H54 (cell line): ENCODE measurements around the gene LST1.
"Not testable (repeated sequence)": the region's sequence is repeated elsewhere in the genome, so short reads cannot be mapped to it uniquely, and the experiment has no call there.

Experiments
- DNase-seq: peaks from one replicate; pipeline ENCODE4 v3.0.0; 2011; ENCODE audit warnings: low spot score, mixed read lengths; ENCODE audit not compliant: insufficient read length
- FAIRE-seq: peaks from 3 replicates; lab custom pipeline; 2011; peaks lifted over from hg19 to GRCh38; lab: Jason Lieb, UNC
- POLR2A ChIP-seq: IDR thresholded peaks from 2 replicates; pipeline ENCODE4 v1.6.1; 2011; ENCODE audit warnings: low read depth, mild to moderate bottlenecking, low read length

The LST1 gene

DNA sequence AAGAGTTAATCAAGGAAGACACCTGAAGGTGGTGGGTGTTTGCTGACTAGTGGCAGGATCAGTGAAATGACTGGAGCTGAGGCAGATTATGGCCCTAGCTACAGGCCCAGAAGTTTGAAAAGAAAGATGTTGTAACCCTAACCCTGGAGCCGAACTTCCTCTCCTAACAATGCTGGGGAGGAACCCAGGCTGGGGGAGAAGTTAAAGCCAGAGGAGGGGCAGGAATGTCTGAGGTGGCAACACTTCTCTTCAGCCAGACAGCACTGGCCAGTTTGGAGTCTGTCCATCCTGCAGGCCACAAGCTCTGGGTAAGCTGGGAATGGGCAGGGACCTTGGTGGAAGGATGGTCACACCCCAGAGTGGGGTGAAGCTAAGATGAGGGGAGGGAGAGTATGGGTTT is at the start of gene LST1:
TSS of gene LST1 (plus strand) at position 270 of the 400 bp plus-strand sequence. CDS start 1,023 bp downstream, outside the sequence.
- DNase-seq (no peak), FAIRE-seq (no peak)
- no peak for TF ChIP-seq POLR2A

DNA sequence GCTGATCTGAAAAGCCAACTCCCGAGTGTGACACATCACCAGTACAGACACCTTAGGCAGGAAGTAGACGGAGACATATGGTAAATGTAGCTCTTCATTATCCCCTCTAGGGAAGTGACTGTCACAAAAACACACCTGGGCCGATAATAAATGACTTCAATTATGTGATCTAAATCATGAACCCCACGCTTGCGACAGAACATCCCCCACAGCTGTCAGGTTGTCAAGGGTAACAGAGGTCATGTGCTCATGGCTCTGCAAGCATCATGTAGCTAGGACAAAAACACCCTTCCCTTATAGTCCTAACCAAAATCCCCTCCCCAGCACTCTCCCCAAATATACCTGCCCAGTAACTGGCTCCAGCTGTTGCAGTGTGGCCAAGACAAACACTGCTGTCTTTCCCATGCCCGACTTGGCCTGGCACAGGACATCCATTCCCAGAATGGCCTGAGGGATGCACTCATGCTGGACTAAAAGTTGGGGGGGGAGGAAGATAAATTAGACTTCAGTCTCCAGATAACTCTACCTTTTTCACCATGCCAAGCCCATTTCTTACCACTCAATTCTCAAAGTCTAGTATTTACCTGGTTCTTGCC is 47.2 kb upstream of the LST1 start:
- FAIRE-seq: no peak

DNA sequence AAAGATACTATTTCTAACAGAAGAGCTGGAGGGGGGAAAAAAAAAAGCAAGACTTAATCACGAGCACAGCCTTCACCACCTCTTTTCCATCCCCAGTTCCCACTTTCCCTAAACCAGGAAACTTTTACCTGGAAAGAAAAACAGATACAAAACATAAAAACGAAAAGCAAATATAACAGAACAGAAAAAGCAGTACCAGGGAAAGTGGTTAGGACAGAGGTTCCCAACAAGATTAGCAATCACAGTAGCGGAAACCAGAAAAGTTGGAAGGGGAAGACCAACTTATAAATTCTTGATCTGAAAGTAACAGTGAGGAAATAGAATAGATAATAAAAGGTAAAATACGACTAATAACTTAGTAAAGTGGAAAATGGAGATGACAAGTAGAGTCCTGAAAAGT is 45.4 kb upstream of the LST1 start:
- no peak for FAIRE-seq
- no peak for DNase-seq
- no peak for TF ChIP-seq POLR2A

More for the DNA sequence above, 47.2 kb upstream of the LST1 start:
- TF ChIP-seq POLR2A: no peak
- DNase-seq: no peak

DNA sequence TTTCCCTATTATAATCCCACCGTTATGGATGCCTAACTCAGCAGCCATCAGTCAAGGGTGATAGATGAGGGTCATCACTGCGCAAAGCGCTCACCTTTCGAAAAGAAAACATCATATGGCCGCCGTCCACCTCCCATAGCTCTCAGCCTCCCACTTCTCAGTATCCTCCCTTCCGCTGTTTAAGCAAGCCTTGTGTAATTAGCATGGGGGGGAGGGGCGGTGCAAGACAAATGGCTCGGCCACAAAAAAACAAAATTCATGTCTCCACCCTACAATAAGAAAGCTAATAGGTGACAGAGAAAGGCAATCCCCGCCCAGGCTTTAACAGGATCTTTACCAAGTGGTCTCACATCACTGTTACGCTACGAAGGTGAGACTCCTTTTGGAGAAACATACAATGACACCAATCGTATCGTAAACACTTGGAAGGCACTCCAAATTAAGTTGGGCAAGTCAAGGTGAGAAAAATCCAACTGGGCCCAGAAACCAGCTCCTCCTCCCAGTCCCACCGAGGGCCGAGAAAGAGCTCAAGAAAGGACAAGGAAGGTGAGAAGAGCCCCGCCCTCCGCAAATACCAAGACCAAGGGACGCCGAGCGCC is 44.9 kb upstream of the LST1 start:
- FAIRE-seq: no peak
- DNase-seq: no peak
- TF ChIP-seq POLR2A: no peak

- peak; percentile 6 for FAIRE-seq
- TF ChIP-seq POLR2A: peak; percentile 80
- DNase-seq: peak; percentile 81
These were observed 44.2 kb upstream of the LST1 start, which contains the start of gene DDX39B for GRCh38 chr6:31541658-31542521. Gene DDX39B, minus strand, starts transcription at chr6:31542003. Its CDS starts 1,471 bp downstream, at chr6:31540532.

- DNase-seq (no peak), FAIRE-seq (no peak)
- no peak for TF ChIP-seq POLR2A
These were observed 42.4 kb upstream of the LST1 start for GRCh38 chr6:31543639-31544038.

- no peak for FAIRE-seq
- no peak for DNase-seq
- TF ChIP-seq POLR2A: no peak
These were observed 41.4 kb upstream of the LST1 start for GRCh38 chr6:31544676-31545075.

DNA sequence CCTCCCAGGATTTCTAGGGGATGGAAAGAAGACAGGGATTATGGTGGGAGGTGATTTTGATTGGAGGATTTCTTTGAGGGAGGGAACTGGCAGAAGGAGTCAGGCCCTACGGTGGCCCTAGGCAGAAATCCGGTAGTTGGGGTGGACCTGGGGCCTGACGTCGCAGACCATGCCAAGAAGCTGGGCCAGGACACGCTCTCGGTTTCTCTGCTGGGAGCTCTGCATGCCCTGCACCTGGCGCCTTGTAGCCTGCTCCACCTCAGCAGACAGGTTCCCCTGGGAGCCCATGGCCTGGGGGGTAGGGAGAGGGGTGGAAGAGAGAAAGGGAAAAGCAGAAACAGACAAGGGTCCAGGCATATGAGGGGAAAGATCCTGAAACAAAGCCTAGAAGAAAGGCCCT is 40.8 kb upstream of the LST1 start:
- TF ChIP-seq POLR2A: no peak
- FAIRE-seq: no peak
- no peak for DNase-seq

GRCh38 chr6:31546339-31546957 is 39.6 kb upstream of the LST1 start, which contains the start of gene ATP6V1G2:
Gene ATP6V1G2, minus strand, starts transcription at chr6:31546608. Its CDS starts 49 bp downstream, at chr6:31546559.
- no peak for TF ChIP-seq POLR2A
- no peak for FAIRE-seq
- peak; percentile 69 for DNase-seq

DNA sequence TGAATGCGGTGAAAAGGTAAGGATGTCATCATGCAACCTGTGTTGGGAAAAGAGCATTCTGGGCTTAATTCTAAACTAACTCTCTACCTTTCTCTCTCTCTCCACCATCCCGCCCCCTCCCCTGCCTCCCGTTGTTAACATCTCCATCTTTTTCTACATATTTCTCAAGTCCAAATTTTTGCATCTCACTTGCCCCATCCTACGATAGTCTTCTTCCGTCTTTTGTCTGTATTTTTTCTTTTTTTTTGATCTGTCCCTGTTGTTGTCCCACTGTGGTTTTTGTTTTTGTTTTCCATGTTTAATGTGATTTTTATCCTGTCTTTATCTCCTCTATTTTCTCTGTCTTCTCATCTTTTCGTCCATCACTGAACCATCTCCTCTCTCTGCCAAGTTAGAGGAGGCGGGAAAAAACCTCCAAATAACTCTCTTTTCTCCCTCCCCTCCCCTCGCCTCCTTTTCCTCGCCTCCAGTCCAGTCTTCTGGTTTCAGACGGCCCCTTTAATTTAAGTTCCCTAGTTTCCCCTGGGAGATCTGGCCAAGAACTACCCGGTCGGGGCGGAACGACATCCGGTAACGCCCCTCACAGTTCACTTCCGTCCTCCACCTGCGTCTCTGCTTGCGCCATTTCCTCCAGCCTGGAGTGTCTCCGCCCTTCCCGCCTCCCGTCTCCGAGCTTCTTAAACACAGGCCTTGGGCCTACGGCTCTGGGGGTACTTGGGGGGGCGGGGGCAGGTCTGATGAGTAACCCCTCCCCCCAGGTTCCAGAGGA is 38.9 kb upstream of the LST1 start, which contains the start of gene NFKBIL1:
TSS of gene NFKBIL1 (plus strand) at position 651 of the 769 bp plus-strand sequence. CDS start at position 738, 87 bp downstream.
- DNase-seq (peak; percentile 72), FAIRE-seq (peak; percentile 75)
- peak; percentile 27; the same call in 1 of the 2 replicates for TF ChIP-seq POLR2A

DNA sequence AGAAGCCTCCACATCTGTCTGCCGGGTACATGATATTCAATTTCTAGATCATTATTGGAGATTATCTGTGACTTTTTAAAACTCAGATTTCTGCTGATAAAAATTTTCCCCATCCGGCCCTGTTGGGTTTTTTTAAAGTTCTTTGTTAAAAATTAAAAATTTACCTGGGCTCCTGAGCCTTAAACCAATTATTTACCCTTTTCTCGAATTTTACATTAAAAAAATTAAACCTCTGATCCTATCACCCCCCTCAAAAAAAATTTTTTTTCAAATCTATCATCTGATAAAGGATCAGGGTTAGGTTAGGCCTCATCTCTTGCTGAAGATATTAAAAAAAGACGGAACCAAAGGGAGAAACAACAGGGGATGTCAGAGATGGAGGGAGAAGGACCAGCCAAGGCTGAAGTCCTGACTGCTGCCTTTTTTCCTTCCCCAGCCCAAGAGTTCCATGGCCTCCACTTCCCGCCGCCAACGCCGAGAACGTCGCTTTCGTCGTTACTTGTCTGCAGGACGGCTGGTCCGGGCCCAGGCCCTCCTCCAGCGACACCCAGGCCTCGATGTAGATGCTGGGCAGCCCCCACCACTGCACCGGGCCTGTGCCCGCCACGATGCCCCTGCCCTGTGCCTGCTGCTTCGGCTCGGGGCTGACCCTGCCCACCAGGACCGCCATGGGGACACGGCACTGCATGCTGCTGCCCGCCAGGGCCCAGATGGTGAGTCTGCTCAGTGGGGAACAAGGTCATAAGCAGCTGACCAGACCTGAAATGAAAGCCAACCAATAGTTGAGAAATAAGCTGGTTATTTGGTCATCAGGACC is 38.1 kb upstream of the LST1 start:
- TF ChIP-seq POLR2A: no peak
- FAIRE-seq: no peak
- no peak for DNase-seq

GRCh38 chr6:31548544-31548873 is 37.6 kb upstream of the LST1 start:
- FAIRE-seq (no peak), DNase-seq (no peak)
- TF ChIP-seq POLR2A: no peak

- not testable (repeated sequence) for FAIRE-seq
These were observed 34.7 kb upstream of the LST1 start for GRCh38 chr6:31551371-31551770.

More at GRCh38 chr6:31551371-31551770, 34.7 kb upstream of the LST1 start:
- DNase-seq: not testable (repeated sequence)
